MG63 (cell line): ENCODE data around the gene AP5Z1. TPM values are rescaled to one million over a fixed set of nuclear protein-coding genes. Genes with fewer than 3 reads are reported as not detected.

ENCODE experiments used
- DNase-seq: peaks from one replicate; pipeline ENCODE4 v3.0.0-alpha.2; 2020
- H3K27me3 ChIP-seq: fragments of 250-450 bp; sonication (Bioruptor Pico); 2 replicates; pipeline ENCODE4 v1.5.1; 2020; ENCODE audit warnings: mild to moderate bottlenecking, moderate library complexity
- H3K36me3 ChIP-seq: fragments of 250-450 bp; sonication (Bioruptor Pico); 2 replicates; pipeline ENCODE4 v1.5.1; 2020; ENCODE audit warnings: mild to moderate bottlenecking, moderate library complexity
- H3K4me3 ChIP-seq: fragments of 250-450 bp; sonication (Bioruptor Pico); 2 replicates; pipeline ENCODE4 v1.5.1; 2020; ENCODE audit warnings: mild to moderate bottlenecking, moderate library complexity
- H3K9me3 ChIP-seq: fragments of 250-450 bp; sonication (Bioruptor Pico); 2 replicates; pipeline ENCODE4 v1.5.1; 2020; ENCODE audit warnings: mild to moderate bottlenecking, moderate library complexity
- total RNA-seq: library from RNA; depleted of rRNA; stranded (reverse); fragments of >200 nt; shearing (Covaris generic); gene quantifications from 2 replicates; pipeline ENCODE4 v1.2.3, GENCODE V29; 2014; ENCODE audit warnings: low replicate concordance

AP5Z1 gene
- total RNA-seq, 1 experiment from 2014 or later, result 23.0 TPM

DNA sequence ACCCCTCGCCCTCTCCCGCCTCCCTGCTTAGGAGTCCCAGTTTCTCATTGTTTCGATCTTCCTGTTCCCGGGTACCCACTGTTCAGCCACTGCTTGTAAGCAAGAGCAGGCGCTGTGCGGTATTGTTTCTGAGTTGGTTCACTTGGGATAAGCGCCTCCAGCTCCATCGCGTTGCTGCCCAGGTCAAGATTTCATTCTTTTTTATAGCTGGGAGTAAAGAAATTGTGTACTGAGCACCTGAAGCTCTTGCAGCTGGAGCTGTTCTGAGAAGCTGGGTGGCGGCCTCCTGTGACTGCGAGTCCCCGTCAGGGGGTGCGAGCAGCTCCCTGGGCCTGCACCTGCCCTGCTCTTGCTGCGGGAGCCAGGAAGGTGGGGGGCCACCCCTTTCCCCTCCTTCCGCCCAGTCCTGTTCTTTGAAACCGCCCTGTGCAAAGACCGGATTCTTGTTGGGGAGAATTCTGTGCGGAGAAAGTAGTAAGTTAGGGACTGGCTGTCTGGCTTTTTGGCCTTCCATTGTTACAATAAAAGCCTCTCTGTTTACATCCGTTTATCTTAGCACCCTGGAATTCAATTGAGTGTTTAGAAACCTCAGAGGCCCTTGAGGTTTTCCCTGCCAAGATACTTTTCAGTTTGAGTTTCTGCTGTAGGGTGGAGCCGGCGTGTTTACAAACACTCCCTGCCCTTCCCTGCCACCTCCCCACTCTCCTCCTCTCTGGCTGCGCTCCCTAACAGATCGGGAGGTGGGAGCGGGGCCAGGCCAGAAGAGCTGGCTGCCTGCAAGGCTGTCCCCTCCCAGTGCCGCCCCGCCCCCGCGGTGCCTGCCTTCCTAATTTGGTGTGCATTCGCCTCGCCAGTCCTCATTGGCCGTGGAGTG, 30.8 kb upstream of the AP5Z1 start:
- H3K9me3 ChIP-seq, result no peaks in the 10 kb centered on the region
- no peak overlapping the region; the same call in 1 of the 2 replicates for H3K4me3 ChIP-seq
- DNase-seq, result peak; percentile 100
- H3K27me3 ChIP-seq, result no peaks in the 10 kb centered on the region
- peaks cover 64% of the 10 kb centered on the region for H3K36me3 ChIP-seq

DNA sequence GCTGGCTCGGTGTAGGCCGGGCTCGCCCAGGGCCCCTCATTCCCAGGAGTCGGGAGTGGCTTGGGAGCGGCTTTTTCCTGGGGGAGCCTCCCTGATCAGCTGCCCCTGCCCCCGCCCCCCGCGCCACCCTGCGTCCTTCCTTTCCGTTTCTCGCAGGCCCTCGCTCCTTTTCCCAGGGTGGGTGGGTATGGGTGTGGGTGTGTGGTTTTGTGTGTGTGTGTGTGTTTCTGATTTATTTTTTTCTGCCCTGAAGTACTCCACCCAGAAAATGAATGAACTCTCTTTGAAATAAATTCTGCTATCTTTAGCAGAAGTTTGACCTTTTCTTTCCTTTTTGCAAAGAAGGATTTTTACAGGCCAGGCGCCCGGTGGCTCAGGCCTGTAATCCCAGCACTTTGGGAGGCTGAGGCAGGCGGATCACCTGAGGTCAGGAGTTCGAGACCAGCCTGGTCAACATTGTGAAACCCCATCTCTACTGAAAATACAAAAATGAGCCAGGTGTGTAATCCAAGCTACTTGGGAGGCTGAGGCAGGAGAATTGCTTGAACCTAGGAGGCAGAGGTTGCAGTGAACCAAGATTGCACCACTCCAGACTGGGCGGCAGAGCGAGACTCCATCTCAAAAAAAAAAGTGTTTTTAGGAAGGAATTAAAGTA, 30.0 kb upstream of the AP5Z1 start:
- Histone ChIP-seq H3K27me3 (no peaks in the 10 kb centered on the region), H3K9me3 (no peaks in the 10 kb centered on the region), H3K4me3 (peak overlapping the region; percentile 10; the same call in 1 of the 2 replicates), H3K36me3 (peaks cover 62% of the 10 kb centered on the region)
- DNase-seq, result no peak

DNA sequence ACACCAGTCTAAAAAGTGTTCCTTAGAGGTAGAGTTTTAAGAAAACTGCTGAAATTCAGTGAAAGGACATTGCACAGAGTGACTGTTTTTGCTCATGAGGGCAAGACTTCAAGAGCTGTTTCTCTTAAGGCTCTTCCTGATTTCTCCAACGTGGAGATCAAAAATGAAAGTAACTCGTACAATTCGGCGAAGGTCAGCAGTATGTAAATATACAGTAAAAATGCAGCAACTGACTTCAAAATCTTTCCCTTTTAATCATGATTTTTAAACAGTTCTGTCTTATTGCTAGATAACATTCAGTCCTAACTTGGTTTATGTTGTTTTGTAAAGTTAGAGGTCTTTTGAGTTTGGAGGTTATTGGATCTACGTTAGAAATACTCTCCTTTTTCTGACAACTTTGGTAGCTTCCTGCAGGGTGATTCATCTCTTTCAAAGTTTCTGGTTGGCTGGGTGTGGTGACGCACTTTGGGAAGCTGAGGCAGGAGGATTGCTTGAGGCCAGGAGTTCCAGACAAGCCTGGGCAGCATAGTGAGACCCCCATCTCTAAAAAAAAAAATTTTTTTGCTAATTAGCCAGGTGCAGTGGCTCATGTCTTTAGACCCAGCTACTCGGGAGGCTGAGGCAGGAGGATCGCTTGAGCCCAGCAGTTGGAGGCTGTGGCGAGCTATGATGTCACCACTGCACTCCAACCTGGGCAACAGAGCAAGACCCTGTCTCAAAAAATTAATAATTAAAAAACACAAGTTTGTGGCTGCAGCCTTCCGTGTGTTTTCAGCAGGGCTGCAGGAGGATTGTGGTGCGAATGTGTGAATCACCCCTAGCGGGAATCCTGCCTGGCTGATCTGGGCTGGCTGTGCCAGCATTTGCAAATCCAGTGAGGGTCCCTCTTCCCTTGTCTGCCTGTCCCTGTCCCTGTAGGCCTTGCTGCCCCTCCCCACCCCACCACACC, 29.2 kb upstream of the AP5Z1 start:
- Histone ChIP-seq H3K27me3 (no peaks in the 10 kb centered on the region), H3K9me3 (no peaks in the 10 kb centered on the region), H3K36me3 (peaks cover 62% of the 10 kb centered on the region), H3K4me3 (no peak overlapping the region)
- no peak for DNase-seq

GRCh38 chr7:4747013-4747412, 28.4 kb upstream of the AP5Z1 start:
- Histone ChIP-seq H3K4me3 (no peak overlapping the region), H3K27me3 (no peaks in the 10 kb centered on the region), H3K36me3 (peaks cover 65% of the 10 kb centered on the region), H3K9me3 (no peaks in the 10 kb centered on the region)
- no peak for DNase-seq

- H3K4me3 ChIP-seq, result no peak overlapping the region
- H3K27me3 ChIP-seq, result no peaks in the 10 kb centered on the region
- H3K9me3 ChIP-seq, result no peaks in the 10 kb centered on the region
- peaks cover 65% of the 10 kb centered on the region for H3K36me3 ChIP-seq
- no peak for DNase-seq
These were observed 27.7 kb upstream of the AP5Z1 start for GRCh38 chr7:4747746-4748145.

DNA sequence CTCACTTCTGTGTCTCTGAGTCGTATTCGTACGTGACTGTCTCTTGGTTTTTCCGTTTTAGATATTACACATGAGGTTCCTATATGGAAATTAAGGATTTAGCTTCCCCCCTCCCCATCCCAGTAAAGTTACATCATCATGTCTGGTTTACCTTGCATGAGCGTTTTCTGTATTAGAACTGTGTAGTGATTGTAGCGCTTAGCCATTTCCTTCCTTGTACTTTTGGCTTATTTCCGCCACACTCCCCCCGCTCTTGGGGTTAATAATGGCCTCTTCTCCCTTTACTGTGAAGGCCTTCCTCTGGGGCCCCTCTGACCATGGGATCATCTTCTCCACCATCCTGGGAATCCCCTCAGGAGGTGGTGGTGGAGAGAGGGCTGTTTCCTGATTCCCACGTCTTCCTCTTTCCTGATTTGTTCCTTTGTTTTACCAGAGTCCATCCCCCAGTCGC, 27.2 kb upstream of the AP5Z1 start:
- Histone ChIP-seq H3K36me3 (peaks cover 61% of the 10 kb centered on the region), H3K4me3 (no peak overlapping the region), H3K27me3 (no peaks in the 10 kb centered on the region), H3K9me3 (no peaks in the 10 kb centered on the region)
- no peak for DNase-seq

GRCh38 chr7:4749363-4749762, 26.1 kb upstream of the AP5Z1 start:
- H3K27me3 ChIP-seq, result no peaks in the 10 kb centered on the region
- H3K4me3 ChIP-seq, result no peak overlapping the region
- DNase-seq, result no peak
- peaks cover 54% of the 10 kb centered on the region for H3K36me3 ChIP-seq
- H3K9me3 ChIP-seq, result no peaks in the 10 kb centered on the region

- H3K4me3 ChIP-seq, result no peak overlapping the region
- no peaks in the 10 kb centered on the region for H3K27me3 ChIP-seq
- H3K9me3 ChIP-seq, result no peaks in the 10 kb centered on the region
- peaks cover 58% of the 10 kb centered on the region for H3K36me3 ChIP-seq
- DNase-seq, result no peak
These were observed 25.6 kb upstream of the AP5Z1 start for GRCh38 chr7:4749798-4750197.

GRCh38 chr7:4751398-4751947, 23.9 kb upstream of the AP5Z1 start:
- Histone ChIP-seq H3K36me3 (peaks cover 58% of the 10 kb centered on the region), H3K27me3 (no peaks in the 10 kb centered on the region), H3K9me3 (no peaks in the 10 kb centered on the region), H3K4me3 (no peak overlapping the region)
- DNase-seq, result no peak

DNA sequence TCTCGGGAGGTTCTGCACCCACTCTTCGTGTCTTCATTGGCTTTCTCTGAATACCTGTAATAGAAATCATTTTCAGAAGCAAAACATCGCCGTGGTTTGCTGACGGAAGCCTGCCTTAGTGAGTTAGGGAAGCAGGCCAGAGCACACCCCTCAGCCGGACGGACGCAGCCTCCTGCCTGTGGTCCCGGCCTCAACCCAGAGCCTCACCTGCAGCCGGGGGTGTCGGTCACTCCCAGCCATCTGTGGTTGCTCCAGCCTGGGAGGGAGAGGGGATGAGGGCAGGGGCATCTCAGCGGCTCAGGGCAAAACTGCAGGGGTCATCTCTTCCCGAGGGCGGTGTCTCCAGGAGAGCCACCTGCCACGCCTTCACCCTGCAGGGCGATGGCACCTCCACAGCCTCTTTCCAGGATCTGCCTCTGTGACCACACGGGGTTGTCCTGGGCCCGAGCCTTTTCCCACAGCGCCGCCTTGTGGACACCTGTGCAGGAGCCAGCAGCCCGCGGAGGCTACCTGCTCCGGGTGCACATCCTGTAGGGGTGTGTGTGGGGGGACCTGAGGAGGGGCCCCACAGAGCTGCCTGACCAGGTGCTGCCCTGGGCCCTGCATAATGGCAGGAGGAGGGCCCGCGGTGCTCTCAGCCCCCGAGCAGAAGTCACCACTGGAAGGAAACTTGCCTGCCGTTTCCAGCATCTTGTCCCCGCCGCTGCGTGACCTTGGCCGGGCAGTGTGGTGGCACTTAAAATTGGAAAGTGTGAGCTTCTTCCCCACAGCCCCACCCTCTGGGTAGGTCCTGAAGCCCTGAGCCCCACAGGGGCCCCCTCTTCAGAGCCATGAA, 21.6 kb upstream of the AP5Z1 start:
- Histone ChIP-seq H3K36me3 (peaks cover 45% of the 10 kb centered on the region), H3K27me3 (no peaks in the 10 kb centered on the region), H3K9me3 (no peaks in the 10 kb centered on the region), H3K4me3 (no peak overlapping the region)
- peak; percentile 33 for DNase-seq

DNA sequence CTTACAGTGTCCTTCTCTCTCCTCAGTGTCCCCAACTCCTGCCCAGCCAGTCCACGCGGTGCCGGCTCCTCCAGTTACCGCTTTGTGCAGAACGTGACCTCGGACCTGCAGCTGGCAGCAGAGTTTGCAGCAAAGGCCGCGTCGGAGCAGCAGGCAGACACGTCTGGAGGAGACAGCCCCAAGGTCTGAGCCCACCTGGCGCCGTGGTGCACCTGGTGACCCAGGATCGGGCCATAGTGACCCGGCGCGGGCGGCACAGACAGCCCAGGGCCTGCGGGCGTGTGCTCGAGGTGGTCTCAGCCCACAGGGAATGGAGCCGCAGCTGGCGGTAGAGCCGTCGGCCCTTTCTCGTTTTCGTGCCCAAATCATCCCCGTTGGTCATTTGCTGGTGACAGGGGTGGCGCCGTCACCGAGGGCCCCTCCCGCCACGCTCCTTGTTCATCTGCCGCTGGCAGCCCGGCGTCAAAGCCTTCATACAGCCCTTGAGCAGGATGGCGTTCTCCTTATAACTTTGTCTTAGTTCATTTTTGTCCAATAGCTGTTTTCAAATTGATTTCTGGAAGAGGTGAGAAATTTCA, 20.9 kb upstream of the AP5Z1 start:
- no peak for DNase-seq
- no peaks in the 10 kb centered on the region for H3K27me3 ChIP-seq
- H3K4me3 ChIP-seq, result no peak overlapping the region
- no peaks in the 10 kb centered on the region for H3K9me3 ChIP-seq
- peaks cover 42% of the 10 kb centered on the region for H3K36me3 ChIP-seq

DNA sequence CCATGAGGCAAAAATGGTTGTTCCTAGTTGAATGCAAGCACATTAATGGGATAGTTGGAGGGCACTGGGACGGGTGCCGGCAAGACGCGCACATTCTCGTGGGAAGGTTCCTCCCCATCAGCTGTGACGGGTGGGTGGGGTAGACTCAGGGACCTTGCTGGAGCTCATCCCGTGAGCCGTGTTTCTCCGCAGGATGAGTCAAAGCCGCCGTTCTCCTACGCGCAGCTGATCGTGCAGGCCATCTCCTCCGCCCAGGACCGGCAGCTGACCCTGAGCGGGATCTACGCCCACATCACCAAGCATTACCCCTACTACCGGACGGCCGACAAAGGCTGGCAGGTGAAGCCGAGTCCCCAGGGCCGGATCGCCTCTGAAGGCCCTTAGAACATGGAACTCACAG, 20.4 kb upstream of the AP5Z1 start:
- Histone ChIP-seq H3K27me3 (no peaks in the 10 kb centered on the region), H3K9me3 (no peaks in the 10 kb centered on the region), H3K36me3 (peaks cover 43% of the 10 kb centered on the region), H3K4me3 (no peak overlapping the region)
- no peak for DNase-seq

GRCh38 chr7:4758111-4758510, 17.3 kb upstream of the AP5Z1 start:
- Histone ChIP-seq H3K27me3 (no peaks in the 10 kb centered on the region), H3K4me3 (no peak overlapping the region), H3K9me3 (no peaks in the 10 kb centered on the region), H3K36me3 (peaks cover 54% of the 10 kb centered on the region)
- no peak for DNase-seq

GRCh38 chr7:4758791-4759190, 16.6 kb upstream of the AP5Z1 start:
- Histone ChIP-seq H3K36me3 (peaks cover 61% of the 10 kb centered on the region), H3K27me3 (no peaks in the 10 kb centered on the region), H3K9me3 (no peaks in the 10 kb centered on the region), H3K4me3 (no peak overlapping the region)
- DNase-seq, result no peak

DNA sequence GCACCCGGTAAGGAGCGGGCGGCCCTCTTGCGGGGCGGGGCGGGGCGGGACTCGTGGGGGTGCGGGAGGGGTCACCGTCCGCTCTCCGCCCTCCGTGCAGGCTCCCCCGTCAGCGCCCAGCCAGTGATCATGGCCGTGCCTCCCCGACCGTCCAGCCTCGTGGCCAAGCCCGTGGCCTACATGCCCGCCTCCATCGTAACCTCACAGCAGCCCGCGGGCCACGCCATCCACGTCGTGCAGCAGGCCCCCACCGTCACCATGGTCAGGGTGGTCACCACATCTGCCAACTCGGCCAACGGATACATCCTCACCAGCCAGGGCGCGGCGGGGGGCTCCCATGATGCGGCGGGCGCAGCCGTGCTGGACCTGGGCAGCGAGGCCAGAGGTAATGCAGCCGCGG, 16.2 kb upstream of the AP5Z1 start:
- Histone ChIP-seq H3K4me3 (no peak overlapping the region), H3K27me3 (no peaks in the 10 kb centered on the region), H3K9me3 (no peaks in the 10 kb centered on the region), H3K36me3 (peaks cover 60% of the 10 kb centered on the region)
- DNase-seq, result no peak
